Activated CD4-positive, alpha-beta T cell treated with anti-CD3 and anti-CD28 coated beads, Interleukin-2, amount 10 ng/mL, durations not matched to agents 24 days and 14 days (primary cell): ENCODE data around the gene IQGAP2. TPM values are rescaled to one million over a fixed set of nuclear protein-coding genes. Genes with fewer than 3 reads are reported as not detected.

Experiments
- DNase-seq: peaks from one replicate; pipeline ENCODE4 v3.0.0; 2022
- H3K27ac Mint-ChIP-seq: one replicate; pipeline ENCODE4 v1.8.0; 2022; ENCODE audit warnings: mild to moderate bottlenecking, mixed read lengths
- H3K27me3 Mint-ChIP-seq: one replicate; pipeline ENCODE4 v1.8.0; 2022; ENCODE audit warnings: mixed read lengths
- H3K36me3 Mint-ChIP-seq: one replicate; pipeline ENCODE4 v1.8.0; 2022; ENCODE audit warnings: low read depth, mild to moderate bottlenecking, mixed read lengths
- H3K4me1 Mint-ChIP-seq: one replicate; pipeline ENCODE4 v1.8.0; 2021; ENCODE audit warnings: mixed read lengths
- H3K4me3 Mint-ChIP-seq: one replicate; pipeline ENCODE4 v1.8.0; 2022; ENCODE audit warnings: mild to moderate bottlenecking, moderate library complexity, mixed read lengths
- H3K9me3 Mint-ChIP-seq: one replicate; pipeline ENCODE4 v1.8.0; 2021; ENCODE audit warnings: mixed read lengths
- intact Hi-C: fragments of 100-400 bp; cut with micrococcal nuclease; formaldehyde crosslinking; loops from one replicate; pipeline ENCODE4 v1.15.1; 2023
- total RNA-seq: library from RNA; stranded (reverse); gene quantifications from 2 replicates; pipeline ENCODE4 v1.2.3, GENCODE V29; 2022

The IQGAP2 gene
- total RNA-seq, 1 donor from 2014 or later = 37.3 TPM

GRCh38 chr5:76441101-76441500 lies 38.0 kb downstream of the IQGAP2 start:
- Mint-ChIP-seq H3K9me3 (peaks cover 14% of the 10 kb centered on the region), H3K36me3 (peaks cover 42% of the 10 kb centered on the region), H3K4me3 (no peak overlapping the region), H3K27me3 (no peaks in the 10 kb centered on the region), H3K4me1 (peaks cover 8% of the 10 kb centered on the region), H3K27ac (no peak overlapping the region)
- intact Hi-C loops = no loop called here
- DNase-seq = no peak

DNA sequence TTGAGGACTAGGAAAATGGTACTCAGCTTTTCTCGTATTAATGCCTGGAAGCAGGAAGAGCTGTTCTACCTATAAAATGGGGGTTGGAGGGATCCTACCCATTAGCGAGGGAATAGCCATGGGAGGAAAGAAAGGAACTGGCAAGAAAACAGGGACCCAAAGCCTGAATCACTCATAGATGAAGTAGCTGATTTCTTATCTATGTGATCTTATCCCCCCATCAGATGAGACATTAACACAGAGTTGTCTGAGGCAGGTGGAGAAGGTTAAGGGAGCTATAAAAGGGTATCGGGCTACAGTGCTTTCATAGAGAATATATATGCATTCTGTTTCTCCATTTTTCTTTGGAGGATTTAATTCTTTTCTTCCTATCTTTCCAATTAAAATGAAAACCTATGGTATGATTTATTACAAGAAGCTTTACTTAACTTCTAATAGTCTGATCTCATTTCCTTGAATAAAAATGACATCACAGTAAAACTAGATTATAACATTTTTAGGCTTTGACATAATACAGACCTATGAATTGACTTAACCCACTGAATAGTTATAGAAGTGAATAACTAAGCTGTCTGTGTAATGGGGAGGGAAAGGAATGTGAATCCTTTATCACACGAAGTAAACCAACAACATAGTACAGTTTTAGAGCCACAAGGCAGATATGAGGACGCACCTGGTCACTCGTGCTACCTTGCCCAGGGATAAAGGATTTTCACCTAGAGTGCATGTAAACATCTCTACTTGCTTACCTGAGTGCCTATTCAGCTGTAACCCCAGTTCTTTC lies 39.0 kb downstream of the IQGAP2 start:
- Mint-ChIP-seq H3K36me3 (peaks cover 43% of the 10 kb centered on the region), H3K9me3 (peaks cover 13% of the 10 kb centered on the region), H3K27me3 (no peaks in the 10 kb centered on the region), H3K4me3 (no peak overlapping the region), H3K4me1 (peaks cover 8% of the 10 kb centered on the region), H3K27ac (no peak overlapping the region)
- no peak for DNase-seq
- intact Hi-C loops = no loop called here

DNA sequence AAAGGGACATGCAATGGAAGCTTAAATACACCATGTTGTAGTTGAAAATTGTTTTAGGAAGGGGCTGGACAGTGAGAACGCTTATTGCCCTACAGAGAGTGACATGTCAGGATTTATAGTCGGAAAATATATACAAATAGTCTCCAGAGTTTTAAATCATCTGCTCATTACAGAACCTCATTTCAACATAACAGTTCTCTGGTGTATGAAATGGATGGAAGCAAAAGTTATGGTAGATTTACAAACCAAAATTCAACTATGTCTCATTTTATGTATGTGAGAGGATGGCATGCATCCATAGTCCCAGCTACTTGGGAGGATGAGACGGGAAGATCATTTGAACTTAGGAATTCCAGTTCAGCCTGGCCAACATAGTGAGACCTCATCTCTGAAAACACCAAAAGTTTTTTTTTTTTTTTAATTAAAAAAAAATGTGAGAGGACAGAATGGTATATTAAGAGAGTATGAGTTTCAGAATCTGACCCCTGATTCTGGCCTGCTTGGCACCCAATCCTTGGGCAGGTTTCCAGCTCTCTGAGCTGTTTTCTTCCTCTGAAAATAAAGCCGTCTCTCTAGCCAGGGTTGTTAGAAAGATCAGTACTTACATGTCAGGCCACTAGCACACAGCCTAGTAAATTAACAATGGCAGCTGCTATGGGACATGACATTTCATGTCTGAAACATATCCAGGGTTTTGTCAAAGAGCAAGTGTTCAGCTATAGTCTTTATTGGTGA lies 40.1 kb downstream of the IQGAP2 start:
- Mint-ChIP-seq H3K27ac (no peak overlapping the region), H3K27me3 (no peaks in the 10 kb centered on the region), H3K4me3 (no peak overlapping the region), H3K36me3 (peaks cover 39% of the 10 kb centered on the region), H3K9me3 (peaks cover 10% of the 10 kb centered on the region), H3K4me1 (peaks cover 6% of the 10 kb centered on the region)
- intact Hi-C loops = no loop called here
- no peak for DNase-seq

DNA sequence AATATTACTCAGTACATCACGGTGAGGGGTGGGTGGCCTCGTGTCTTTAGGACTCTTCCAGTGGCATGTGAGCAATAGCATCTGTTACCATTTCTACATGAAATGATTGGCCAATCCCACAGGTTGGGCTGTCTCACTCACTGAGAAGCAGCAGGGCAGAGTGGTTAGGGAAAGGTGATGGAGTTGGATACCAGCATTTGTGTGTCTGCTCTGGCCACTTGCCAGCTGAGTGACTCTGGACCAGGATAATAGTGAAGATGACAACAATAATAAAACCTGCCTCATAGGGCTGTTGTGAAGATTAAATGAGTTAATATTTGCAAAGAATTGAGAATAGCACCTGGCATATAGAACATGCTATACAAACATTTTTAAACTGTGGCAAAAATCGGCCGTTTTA lies 42.0 kb downstream of the IQGAP2 start:
- peaks cover 39% of the 10 kb centered on the region for H3K36me3 Mint-ChIP-seq

GRCh38 chr5:76445830-76446229 lies 42.7 kb downstream of the IQGAP2 start:
- no peak for DNase-seq
- Mint-ChIP-seq H3K4me3 (no peak overlapping the region), H3K27ac (no peak overlapping the region), H3K9me3 (no peaks in the 10 kb centered on the region), H3K27me3 (no peaks in the 10 kb centered on the region), H3K36me3 (peaks cover 38% of the 10 kb centered on the region), H3K4me1 (peaks cover 22% of the 10 kb centered on the region)
- intact Hi-C loops = no loop called here

More for the DNA sequence above, 42.0 kb downstream of the IQGAP2 start:
- Mint-ChIP-seq H3K4me1 (peaks cover 16% of the 10 kb centered on the region), H3K4me3 (no peak overlapping the region), H3K27me3 (no peaks in the 10 kb centered on the region), H3K9me3 (no peaks in the 10 kb centered on the region), H3K27ac (no peak overlapping the region)
- no peak for DNase-seq
- intact Hi-C loops = no loop called here

DNA sequence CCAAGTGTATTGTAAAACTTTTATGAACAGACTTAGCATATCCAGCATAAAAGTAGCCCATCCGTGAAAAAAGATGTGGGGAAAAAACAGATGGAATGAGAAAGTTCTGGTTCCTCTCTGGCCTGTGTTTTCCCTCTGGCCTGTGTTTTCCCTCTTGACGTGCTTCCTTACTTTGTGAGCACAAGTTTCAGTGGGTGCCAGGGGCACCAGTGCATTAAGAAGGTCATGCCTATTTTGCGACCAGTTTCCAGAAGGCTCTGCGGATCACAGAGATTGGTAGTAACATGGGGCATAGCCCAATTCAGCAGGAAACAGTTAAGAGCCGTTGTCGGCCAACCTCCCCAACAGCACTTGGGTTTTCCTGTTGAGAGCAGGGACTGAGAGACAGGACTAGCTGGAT lies 43.7 kb downstream of the IQGAP2 start:
- no peak for DNase-seq
- no peak overlapping the region for H3K27ac Mint-ChIP-seq
- H3K9me3 Mint-ChIP-seq = no peaks in the 10 kb centered on the region
- no peaks in the 10 kb centered on the region for H3K27me3 Mint-ChIP-seq
- peaks cover 39% of the 10 kb centered on the region for H3K36me3 Mint-ChIP-seq
- intact Hi-C loops = no loop called here
- H3K4me1 Mint-ChIP-seq = peaks cover 26% of the 10 kb centered on the region
- H3K4me3 Mint-ChIP-seq = no peak overlapping the region

GRCh38 chr5:76449606-76450005 lies 46.5 kb downstream of the IQGAP2 start:
- Mint-ChIP-seq H3K4me3 (no peak overlapping the region), H3K9me3 (no peaks in the 10 kb centered on the region), H3K36me3 (peaks cover 37% of the 10 kb centered on the region), H3K27ac (no peak overlapping the region), H3K4me1 (peaks cover 26% of the 10 kb centered on the region), H3K27me3 (no peaks in the 10 kb centered on the region)
- DNase-seq = no peak
- intact Hi-C loops = no loop called here

GRCh38 chr5:76450054-76450453 lies 47.0 kb downstream of the IQGAP2 start:
- no peaks in the 10 kb centered on the region for H3K9me3 Mint-ChIP-seq
- no peak overlapping the region for H3K27ac Mint-ChIP-seq
- intact Hi-C loops = no loop called here
- no peak for DNase-seq
- peaks cover 37% of the 10 kb centered on the region for H3K36me3 Mint-ChIP-seq
- H3K4me3 Mint-ChIP-seq = no peak overlapping the region
- no peaks in the 10 kb centered on the region for H3K27me3 Mint-ChIP-seq
- peaks cover 26% of the 10 kb centered on the region for H3K4me1 Mint-ChIP-seq

DNA sequence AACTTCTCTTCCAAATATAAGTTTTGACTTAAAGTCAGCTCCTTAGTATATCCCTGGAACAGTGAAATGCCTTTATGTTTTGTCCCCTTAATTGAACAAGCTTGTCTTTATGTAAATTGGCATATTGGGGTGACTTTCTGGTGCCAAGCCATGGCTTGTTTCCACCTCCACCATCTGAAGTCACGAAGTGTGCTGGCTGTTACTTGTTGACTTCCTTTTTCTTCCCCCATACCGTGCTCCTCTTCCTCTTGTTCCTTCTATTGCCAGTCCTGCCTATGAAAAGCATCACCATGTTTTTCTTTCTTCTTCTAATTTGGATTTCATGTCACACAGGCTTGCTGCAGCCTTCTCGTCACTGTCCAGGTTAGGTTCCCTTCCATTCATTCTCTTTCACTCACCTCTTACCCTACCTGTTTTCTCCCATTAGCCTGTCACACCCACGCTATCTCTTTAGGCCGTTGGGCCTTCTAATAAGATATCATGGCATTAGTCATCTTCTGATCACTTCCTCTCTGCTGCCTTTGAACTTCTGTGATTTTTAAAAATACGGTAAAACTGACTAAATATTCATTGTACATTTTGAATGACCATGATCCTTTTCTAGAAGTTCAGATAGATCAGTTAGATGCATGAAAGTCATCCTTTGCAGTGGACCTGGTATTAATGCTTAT lies 48.1 kb downstream of the IQGAP2 start:
- intact Hi-C loops = no loop called here
- H3K4me1 Mint-ChIP-seq = peaks cover 26% of the 10 kb centered on the region
- H3K27me3 Mint-ChIP-seq = no peaks in the 10 kb centered on the region
- H3K4me3 Mint-ChIP-seq = no peak overlapping the region
- no peak for DNase-seq
- no peaks in the 10 kb centered on the region for H3K9me3 Mint-ChIP-seq
- H3K36me3 Mint-ChIP-seq = peaks cover 37% of the 10 kb centered on the region
- no peak overlapping the region for H3K27ac Mint-ChIP-seq

GRCh38 chr5:76455531-76456133 lies 52.5 kb downstream of the IQGAP2 start:
- no peaks in the 10 kb centered on the region for H3K27me3 Mint-ChIP-seq
- H3K9me3 Mint-ChIP-seq = peaks cover 5% of the 10 kb centered on the region
- H3K4me1 Mint-ChIP-seq = peaks cover 21% of the 10 kb centered on the region
- intact Hi-C loops = no loop called here
- peaks cover 33% of the 10 kb centered on the region for H3K36me3 Mint-ChIP-seq
- H3K4me3 Mint-ChIP-seq = no peak overlapping the region
- H3K27ac Mint-ChIP-seq = no peak overlapping the region
- no peak for DNase-seq

GRCh38 chr5:76456258-76456657 lies 53.2 kb downstream of the IQGAP2 start:
- no peak overlapping the region for H3K27ac Mint-ChIP-seq
- peaks cover 5% of the 10 kb centered on the region for H3K9me3 Mint-ChIP-seq
- H3K4me1 Mint-ChIP-seq = peaks cover 15% of the 10 kb centered on the region

DNA sequence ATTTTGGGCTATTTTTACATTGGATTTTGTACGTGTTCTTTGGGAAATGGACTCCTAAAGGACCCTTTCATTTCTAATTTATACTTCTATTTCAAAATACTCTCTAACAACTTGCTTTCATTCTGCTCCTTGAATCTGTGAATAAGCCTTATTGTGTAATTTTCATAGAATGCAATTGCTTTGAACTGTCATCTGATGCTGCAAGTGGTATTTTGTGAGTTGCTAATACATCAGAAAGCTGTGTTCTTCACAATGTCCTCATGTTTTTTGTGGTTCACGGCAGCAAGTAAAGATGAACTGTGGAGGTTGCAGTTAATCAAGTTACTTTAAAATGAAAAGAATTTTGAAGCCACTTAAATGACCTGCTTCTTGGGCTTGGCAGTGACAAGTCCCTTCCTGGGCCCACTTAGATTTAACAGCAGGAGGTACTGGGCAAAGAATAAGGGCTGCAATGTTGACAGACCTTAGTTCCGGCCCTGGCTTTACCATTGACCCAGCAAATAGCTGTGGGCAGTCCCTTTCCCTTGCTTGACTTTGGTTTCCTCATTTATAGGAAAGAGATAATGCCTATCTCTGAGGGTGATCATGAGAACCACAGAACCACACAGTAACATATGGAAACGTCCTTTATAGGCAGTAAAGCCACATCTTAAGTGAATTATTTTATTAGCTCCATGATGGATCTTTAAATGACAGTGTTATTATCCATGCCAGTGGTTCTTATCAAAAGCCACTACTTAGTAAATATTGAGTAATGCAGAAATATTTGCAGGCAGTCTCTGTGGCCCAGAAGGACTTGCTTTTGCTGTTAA lies 54.8 kb downstream of the IQGAP2 start:
- H3K36me3 Mint-ChIP-seq = peaks cover 43% of the 10 kb centered on the region
- no peak overlapping the region for H3K27ac Mint-ChIP-seq
- intact Hi-C loops = no loop called here
- no peak overlapping the region for H3K4me3 Mint-ChIP-seq
- H3K27me3 Mint-ChIP-seq = no peaks in the 10 kb centered on the region
- H3K9me3 Mint-ChIP-seq = peaks cover 5% of the 10 kb centered on the region
- peaks cover 13% of the 10 kb centered on the region for H3K4me1 Mint-ChIP-seq
- DNase-seq = no peak

More at GRCh38 chr5:76456258-76456657, 53.2 kb downstream of the IQGAP2 start:
- peaks cover 29% of the 10 kb centered on the region for H3K36me3 Mint-ChIP-seq
- intact Hi-C loops = no loop called here
- no peak for DNase-seq
- no peak overlapping the region for H3K4me3 Mint-ChIP-seq
- H3K27me3 Mint-ChIP-seq = no peaks in the 10 kb centered on the region

- peaks cover 13% of the 10 kb centered on the region for H3K4me1 Mint-ChIP-seq
- DNase-seq = no peak
- intact Hi-C loops = no loop called here
- peaks cover 48% of the 10 kb centered on the region for H3K36me3 Mint-ChIP-seq
- H3K27me3 Mint-ChIP-seq = no peaks in the 10 kb centered on the region
- peaks cover 5% of the 10 kb centered on the region for H3K9me3 Mint-ChIP-seq
- H3K27ac Mint-ChIP-seq = no peak overlapping the region
- no peak overlapping the region for H3K4me3 Mint-ChIP-seq
These were observed 55.4 kb downstream of the IQGAP2 start for GRCh38 chr5:76458486-76458830.
